ENCODE data around the gene IL23R. TPM values are rescaled to one million over a fixed set of nuclear protein-coding genes. Genes with fewer than 3 reads are reported as not detected.

IL23R gene
- polyA plus RNA-seq, 1 of the 3 experiments (the other 2 are of a cell fraction): not detected

- TF ChIP-seq FOXM1 (IDR thresholded peaks at IDR 0.05; ENCODE audit: low read depth): no peak
Observed at GRCh38 chr1:67213164-67213563, 46.9 kb downstream of the IL23R start (continued).

DNA sequence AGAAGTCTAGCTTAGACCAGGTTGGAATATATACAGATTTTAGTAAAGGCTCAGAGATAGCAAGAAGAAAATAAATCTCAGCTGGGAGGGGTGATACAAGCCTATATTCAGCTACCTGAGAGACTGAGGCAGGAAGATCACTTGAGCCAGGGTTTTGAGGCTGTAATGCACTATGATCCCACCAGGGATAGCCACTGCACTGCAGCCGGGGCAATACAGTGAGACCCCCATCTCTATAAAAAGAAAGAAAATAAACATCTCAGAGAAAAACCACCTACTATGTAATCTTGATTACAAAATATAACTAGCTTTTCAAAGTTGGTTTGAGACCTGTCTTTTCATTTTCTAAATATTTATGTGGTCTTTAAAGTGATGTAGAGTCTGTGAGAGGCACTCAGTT is 47.7 kb downstream of the IL23R start:
- no peaks in the 10 kb centered on the region for H3K36me3 ChIP-seq (replicated peaks in 1 of 2; ENCODE audit: control insufficient read depth in 1 of 2, insufficient read depth in 2 of 2, low read length in 1 of 2)
- no peak overlapping the region for H3K27ac ChIP-seq (ENCODE audit: low read depth in 2 of 2, low read length in 1 of 2)
- no peak overlapping the region for H3K9ac ChIP-seq
- no peaks in the 10 kb centered on the region for H3K79me2 ChIP-seq (ENCODE audit: insufficient read depth)
- H2AFZ ChIP-seq (ENCODE audit: low read depth): no peak overlapping the region
- no peaks in the 10 kb centered on the region for H3K9me3 ChIP-seq
- no peak overlapping the region for H3K4me2 ChIP-seq
- H3K4me1 ChIP-seq (ENCODE audit: control insufficient read depth in 1 of 2, insufficient read depth in 2 of 2, low read depth in 1 of 2, low read length in 1 of 2): no peaks in the 10 kb centered on the region; a peak in 2 of 4 replicates
- TF ChIP-seq CHD2 (IDR thresholded peaks at IDR 0.05; ENCODE audit: low read length, partially characterized antibody) (no peak), GABPA (IDR thresholded peaks at IDR 0.05; ENCODE audit: low read depth) (no peak), RAD21 (IDR thresholded peaks at IDR 0.05; ENCODE audit: low read length) (no peak), CTCF (IDR thresholded peaks at IDR 0.05) (no peak), EZH2phosphoT487 (IDR thresholded peaks at IDR 0.05; ENCODE audit: borderline replicate concordance, low read depth) (no peak), JUND (IDR thresholded peaks at IDR 0.05) (no peak), SIN3A (IDR thresholded peaks at IDR 0.05; ENCODE audit: borderline replicate concordance, low read depth, low read length) (no peak)
- TF ChIP-seq, protein P1, sequence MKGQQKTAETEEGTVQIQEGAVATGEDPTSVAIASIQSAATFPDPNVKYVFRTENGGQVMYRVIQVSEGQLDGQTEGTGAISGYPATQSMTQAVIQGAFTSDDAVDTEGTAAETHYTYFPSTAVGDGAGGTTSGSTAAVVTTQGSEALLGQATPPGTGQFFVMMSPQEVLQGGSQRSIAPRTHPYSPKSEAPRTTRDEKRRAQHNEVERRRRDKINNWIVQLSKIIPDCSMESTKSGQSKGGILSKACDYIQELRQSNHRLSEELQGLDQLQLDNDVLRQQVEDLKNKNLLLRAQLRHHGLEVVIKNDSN (IDR thresholded peaks at IDR 0.05; ENCODE audit: borderline replicate concordance, low read depth): no peak
- TF ChIP-seq, protein P2, sequence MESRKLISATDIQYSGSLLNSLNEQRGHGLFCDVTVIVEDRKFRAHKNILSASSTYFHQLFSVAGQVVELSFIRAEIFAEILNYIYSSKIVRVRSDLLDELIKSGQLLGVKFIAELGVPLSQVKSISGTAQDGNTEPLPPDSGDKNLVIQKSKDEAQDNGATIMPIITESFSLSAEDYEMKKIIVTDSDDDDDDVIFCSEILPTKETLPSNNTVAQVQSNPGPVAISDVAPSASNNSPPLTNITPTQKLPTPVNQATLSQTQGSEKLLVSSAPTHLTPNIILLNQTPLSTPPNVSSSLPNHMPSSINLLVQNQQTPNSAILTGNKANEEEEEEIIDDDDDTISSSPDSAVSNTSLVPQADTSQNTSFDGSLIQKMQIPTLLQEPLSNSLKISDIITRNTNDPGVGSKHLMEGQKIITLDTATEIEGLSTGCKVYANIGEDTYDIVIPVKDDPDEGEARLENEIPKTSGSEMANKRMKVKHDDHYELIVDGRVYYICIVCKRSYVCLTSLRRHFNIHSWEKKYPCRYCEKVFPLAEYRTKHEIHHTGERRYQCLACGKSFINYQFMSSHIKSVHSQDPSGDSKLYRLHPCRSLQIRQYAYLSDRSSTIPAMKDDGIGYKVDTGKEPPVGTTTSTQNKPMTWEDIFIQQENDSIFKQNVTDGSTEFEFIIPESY (IDR thresholded peaks at IDR 0.05; ENCODE audit: borderline replicate concordance, low read depth): no peak
- TF ChIP-seq, protein P3, sequence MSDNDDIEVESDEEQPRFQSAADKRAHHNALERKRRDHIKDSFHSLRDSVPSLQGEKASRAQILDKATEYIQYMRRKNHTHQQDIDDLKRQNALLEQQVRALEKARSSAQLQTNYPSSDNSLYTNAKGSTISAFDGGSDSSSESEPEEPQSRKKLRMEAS (IDR thresholded peaks at IDR 0.05; ENCODE audit: low read depth): no peak
- no peaks in the 10 kb centered on the region for H3K27me3 ChIP-seq (ENCODE audit: insufficient read depth)
- DNase-seq: no peak
- ChIA-PET CTCF (interaction anchor here (0.7 to 9.4 kb wide), 25 partner anchors 9 to 521 kb away, joined by 3 to 85 read pairs (median 4); no protein-coding TSS in a partner anchor), POLR2A (no interaction called here)
- H4K20me1 ChIP-seq (ENCODE audit: insufficient read depth): no peaks in the 10 kb centered on the region
- no peak overlapping the region; a peak in 1 of 4 replicates for H3K4me3 ChIP-seq (ENCODE audit: low read depth in 2 of 2, low read length in 1 of 2)
- no peaks in the 10 kb centered on the region for H3K9me2 ChIP-seq
- 100% methylated on average over 1 of the region's 1 CpG for WGBS (ENCODE audit: low lambda C conversion rate)
- peaks cover 3% of the 10 kb centered on the region for H3F3A ChIP-seq (replicated peaks; ENCODE audit: insufficient read depth)

Data from SK-N-SH (cell line).